Left ventricle myocardium superior (tissue), 1 donor: ENCODE data around the gene ANO8. TPM values are rescaled to one million over a fixed set of nuclear protein-coding genes. Genes with fewer than 3 reads are reported as not detected.

ENCODE experiments used
- ATAC-seq: fragments of 200-7000 bp; cut with Tn5 transposase; one replicate; pipeline ENCODE4 v1.9.1; 2020; ENCODE audit warnings: mild to moderate bottlenecking, moderate library complexity
- DNase-seq: peaks from one replicate; pipeline ENCODE4 v3.0.0-alpha.2; 2020
- intact Hi-C: fragments of 100-400 bp; cut with micrococcal nuclease; formaldehyde crosslinking; loops from one replicate; pipeline ENCODE4 v1.11.0; 2022
- total RNA-seq: library from RNA; stranded (reverse); fragmentation: NEBNext Ultra II Directional; extraction: Animal tissue kit (Norgen Biotek cat#: 25700); gene quantifications from one replicate; pipeline ENCODE4 v1.2.1, GENCODE V29; 2021
- donor health status: DM: no; HTN: yes; CAD: no; lungs with severe emphysema.

The ANO8 gene
- total RNA-seq, 1 donor from 2014 or later = 11.7 TPM

- DNase-seq (no peak), ATAC-seq (no peak)
- intact Hi-C loops = no loop called here
These were observed 2.3 kb downstream of the ANO8 start for GRCh38 chr19:17332360-17332676.

DNA sequence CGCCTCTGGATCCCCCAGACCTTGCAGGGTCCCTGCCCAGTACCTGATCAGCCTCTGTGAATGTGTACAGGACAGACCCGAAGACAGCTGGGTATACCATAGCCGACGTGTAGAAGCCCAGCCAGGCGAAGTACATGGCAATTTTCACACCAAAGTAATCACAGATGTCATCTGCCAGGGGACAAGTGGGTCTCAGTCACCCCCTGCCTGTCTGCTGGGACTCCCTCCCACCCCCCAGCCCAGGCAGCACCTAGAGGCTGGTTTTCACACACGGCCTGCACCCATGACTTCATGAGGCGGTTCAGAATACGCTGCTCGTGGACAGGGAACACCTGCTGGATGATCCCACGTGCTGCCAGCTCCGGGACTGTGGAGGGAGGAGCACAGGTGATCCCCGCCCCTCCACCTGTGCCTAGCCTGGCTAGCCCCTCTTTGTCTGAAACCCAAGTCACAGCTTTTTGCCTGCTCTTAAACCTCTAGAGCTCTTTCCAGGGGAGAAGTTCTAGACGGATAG lies 3.6 kb downstream of the ANO8 start:
- ATAC-seq = no peak
- intact Hi-C loops = no loop called here
- DNase-seq = no peak

- ATAC-seq = no peak
- no peak for DNase-seq
- intact Hi-C loops = no loop called here
These were observed 4.2 kb downstream of the ANO8 start for GRCh38 chr19:17330262-17331044.

DNA sequence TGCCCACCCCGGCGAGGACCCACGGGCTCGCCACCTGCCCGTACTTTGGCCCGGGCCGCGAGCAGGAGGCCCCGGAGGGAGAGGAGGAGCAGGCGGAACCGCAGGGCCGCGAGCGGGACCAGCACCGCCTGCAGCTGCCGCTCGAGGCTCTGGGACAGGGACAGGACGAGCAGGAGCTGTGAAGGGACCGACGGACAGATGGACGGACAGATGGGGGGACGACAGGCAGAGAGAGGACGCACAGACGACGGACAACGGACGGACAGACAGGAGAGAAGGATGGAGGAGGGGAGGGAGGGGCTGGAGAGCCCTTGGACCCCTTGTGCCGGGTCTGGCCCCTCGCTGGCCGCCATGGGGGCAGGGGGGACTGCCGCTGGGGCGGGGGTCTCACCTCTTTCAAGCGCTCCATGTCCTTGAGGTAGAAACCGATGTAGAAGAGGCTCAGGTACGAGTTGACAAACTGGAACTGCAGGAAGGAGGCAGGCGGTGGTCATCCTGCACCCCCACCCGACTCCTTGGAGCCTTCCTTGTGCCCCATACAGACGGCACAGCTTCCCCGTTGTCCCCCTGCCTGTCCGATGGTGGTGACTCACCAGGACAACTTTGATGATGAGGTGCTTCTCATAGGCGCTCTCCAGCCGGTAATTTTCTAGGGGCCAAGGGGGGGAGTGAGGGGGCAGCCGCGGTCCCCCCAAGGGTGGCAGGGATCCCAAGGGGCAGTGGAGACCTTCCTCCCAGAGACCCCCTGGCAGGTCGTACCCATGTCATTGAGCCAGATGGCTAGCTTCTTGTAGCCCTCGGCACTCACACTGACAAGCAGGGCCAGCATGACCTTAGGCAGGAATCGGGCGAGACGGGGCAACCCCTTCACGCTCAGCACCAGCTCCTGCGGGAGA lies 5.0 kb downstream of the ANO8 start:
- intact Hi-C loops = no loop called here
- DNase-seq (no peak), ATAC-seq (no peak)

GRCh38 chr19:17328517-17329365 lies 5.9 kb downstream of the ANO8 start:
- no peak for DNase-seq
- intact Hi-C loops = no loop called here
- no peak for ATAC-seq

GRCh38 chr19:17327654-17328516 lies 6.8 kb downstream of the ANO8 start:
- ATAC-seq (peak; percentile 21), DNase-seq (peak; percentile 64)
- intact Hi-C loops = no loop called here

DNA sequence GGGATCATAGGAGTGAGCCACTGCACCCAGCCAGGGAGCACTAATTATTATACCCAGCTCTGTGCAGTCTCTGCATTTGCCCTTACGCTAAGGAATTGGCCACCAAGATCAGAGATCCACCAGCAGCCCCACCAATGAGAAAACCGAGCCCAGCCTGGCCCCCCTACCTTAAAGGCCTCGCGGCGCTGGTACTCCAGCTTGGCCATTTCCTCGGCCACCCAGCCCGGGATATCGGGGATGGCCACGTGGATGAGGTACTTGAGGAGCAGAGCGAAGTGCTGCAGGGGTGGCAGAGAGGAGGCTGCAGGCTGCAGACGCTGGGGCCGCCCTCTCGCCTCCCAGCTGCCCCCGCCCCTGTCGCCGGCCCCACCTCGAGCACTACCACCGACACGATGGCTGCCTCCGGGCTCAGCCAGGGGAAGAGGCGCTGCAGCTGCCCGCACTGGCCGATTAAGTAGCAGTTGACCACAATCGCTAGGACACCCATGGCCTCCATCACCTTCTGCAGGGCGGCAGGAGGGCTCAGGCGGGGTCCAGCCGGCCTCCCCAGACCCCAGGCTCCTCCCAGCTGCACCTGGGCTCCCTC lies 7.5 kb downstream of the ANO8 start:
- no peak for ATAC-seq
- intact Hi-C loops = no loop called here
- DNase-seq = no peak

DNA sequence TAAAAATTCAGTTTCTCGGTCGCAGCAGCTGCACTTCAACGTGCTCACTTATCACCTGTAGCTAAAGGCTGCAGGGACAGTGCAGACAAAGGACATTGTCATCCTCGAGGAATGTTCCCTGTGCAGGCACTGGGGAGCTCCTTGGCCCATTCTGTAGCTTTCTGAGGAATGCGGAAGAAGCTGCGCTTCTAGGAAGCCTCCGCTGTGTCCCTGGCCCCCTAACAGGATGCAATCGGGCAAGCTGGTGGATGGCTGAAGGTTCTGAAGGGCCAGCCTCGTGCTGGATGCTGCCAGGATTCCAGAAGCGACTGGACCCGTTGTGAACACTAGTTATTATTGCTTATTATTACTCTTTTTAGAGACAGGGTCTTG lies 8.1 kb downstream of the ANO8 start:
- intact Hi-C loops = no loop called here
- DNase-seq (no peak), ATAC-seq (no peak)

GRCh38 chr19:17325881-17326594 lies 8.6 kb downstream of the ANO8 start:
- ATAC-seq = peak; percentile 9

DNA sequence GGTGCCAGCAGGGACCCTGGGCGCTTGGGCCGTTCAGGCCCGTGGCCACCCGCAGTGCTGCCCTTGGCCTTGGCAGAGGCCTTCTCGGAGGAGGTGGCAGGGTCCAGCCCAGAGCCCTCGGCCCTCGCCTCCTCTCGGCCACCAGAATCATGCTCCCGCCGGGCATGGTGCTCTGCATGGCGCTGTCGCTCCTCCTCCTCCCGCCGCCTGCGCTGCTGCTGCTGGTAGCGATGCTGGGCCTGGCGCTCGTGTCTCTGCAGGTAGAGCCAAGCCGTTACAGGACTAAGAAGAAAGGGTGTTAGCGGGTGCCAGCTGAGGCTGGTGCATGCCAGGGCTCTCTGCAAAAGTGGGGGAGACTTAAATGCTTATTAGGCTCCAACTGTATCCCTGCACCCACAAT lies 9.5 kb downstream of the ANO8 start:
- intact Hi-C loops = no loop called here
- no peak for DNase-seq

More at GRCh38 chr19:17325881-17326594, 8.6 kb downstream of the ANO8 start:
- intact Hi-C loops = no loop called here
- peak; percentile 67 for DNase-seq

GRCh38 chr19:17324357-17325114 lies 10.1 kb downstream of the ANO8 start:
- no peak for ATAC-seq
- DNase-seq = no peak
- intact Hi-C loops = no loop called here

More for the DNA sequence above, 9.5 kb downstream of the ANO8 start:
- no peak for ATAC-seq

DNA sequence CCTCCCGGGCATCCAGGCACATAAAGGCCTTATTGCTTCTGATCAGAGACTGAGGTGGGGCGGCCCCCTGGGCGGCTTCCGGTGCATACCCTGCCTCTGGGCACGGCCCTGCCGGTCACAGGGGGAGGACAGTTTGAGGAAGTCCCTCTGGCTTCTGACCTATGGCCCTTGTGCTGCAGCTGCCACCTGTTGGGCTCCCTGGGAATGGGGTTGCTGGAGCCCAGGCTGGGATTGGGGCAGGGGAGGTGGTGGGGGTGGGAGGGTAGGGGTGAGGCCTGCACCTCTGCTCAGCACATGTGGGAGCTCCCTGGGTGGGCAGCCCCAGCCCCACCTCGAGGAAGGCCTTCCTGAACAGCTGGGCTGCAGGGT lies 10.7 kb downstream of the ANO8 start:
- intact Hi-C loops = no loop called here
- DNase-seq (peak; percentile 51), ATAC-seq (no peak)

GRCh38 chr19:17323300-17323963 lies 11.2 kb downstream of the ANO8 start:
- DNase-seq = no peak
- no peak for ATAC-seq
- intact Hi-C loops = no loop called here

DNA sequence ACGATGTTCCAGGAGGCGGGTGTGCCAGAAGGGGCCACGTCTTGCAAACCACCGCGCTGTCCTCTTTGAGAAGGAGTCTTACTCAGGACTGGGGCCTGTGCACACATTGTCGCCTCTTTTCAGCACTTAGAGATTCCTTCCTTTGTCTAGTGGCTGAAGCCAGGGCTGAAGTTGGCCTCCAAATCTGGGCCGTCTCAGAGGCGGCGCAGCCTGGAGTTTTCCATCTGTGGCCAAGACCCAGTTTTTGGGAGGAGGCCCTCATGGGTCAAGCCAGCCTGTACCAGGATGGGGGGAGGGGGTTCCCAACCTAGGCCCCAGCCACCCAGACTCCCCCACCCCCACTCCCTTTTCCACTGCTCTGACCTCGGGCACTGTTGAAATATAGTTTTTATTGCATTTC lies 11.8 kb downstream of the ANO8 start:
- no peak for DNase-seq
- ATAC-seq = no peak
- intact Hi-C loops = no loop called here

DNA sequence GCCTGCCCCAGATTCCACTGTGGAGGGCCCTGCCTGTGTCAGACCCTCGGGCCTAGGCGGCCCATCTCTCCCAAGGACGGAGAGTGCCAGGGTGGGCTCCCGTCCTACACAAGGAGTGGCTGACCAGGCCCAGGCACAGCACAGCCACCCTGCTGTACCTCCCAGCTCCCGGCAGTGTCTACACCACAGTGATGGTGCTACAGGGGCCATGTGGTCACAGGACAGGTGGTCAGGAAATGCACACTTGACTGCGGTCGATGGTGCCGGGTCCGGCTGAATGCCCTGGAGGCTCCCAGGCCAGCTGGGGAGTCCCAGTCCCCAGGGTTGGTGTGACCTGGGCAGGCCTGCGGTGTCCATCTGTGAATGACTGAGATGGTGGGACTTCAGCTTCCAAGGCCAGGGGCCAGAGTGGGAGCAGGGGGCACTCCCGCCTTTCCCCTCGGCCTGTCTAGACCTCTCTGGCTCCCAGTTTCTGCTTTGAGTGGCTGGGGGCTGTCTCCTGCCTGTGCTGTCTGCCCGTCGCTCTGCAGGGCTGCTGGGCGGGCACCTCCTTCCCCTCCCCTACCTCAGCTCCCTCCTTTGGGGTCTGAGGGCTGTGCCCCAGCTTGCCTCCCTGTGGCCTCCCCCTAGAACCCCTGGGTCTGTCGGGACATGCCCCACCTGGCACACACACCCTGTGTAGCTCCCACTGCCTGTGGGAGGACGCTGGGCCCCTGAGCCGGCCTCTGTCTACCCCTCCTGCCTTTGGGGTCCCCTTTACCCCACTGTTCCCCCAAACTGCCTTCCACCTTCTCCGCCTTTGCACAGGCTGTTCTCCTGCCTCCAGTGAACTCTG lies 12.8 kb downstream of the ANO8 start:
- intact Hi-C loops = no loop called here
- no peak for ATAC-seq

GRCh38 chr19:17320435-17320834 lies 14.2 kb downstream of the ANO8 start:
- no peak for ATAC-seq
- DNase-seq = no peak
- intact Hi-C loops = no loop called here

More for the DNA sequence above, 12.8 kb downstream of the ANO8 start:
- no peak for DNase-seq
